GM19035 (cell line): ENCODE measurements around the gene SUV39H1.

Experiments
- ATAC-seq: cut with Tn5 transposase; IDR thresholded peaks from one replicate; pipeline ENCODE4 v1.9.1; 2021; ENCODE audit not compliant: unreplicated experiment

Gene SUV39H1

DNA sequence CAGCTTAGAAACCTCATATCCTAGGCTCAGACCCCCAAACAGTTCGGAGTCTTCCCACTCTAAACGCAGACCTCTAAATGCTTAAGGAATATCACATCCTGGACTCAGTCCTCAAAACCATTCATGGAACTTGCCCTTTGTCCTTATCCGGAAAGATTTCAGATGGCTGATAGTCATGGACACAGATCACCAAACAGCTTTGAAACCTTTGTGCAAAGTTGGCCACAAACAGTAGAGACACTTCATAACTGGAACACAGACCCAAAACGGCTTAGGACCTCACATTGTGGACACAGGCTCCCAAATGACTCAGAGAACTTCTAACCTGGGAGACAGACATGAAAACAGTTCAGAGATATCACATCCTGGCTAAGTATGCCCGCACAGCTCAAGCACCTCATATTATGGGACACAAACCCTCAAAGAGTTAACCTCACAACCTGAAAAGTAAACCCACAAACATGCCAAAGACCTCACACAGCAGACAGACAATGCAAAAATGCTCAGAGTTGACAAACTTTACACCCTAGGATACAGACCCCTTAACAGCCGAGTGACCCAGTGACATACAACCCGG, 15.5 kb downstream of the SUV39H1 start:
- no peak for ATAC-seq

- no peak for ATAC-seq
These were observed 17.3 kb downstream of the SUV39H1 start for GRCh38 chrX:48713847-48714246.

- ATAC-seq = no peak
These were observed 18.0 kb downstream of the SUV39H1 start for GRCh38 chrX:48714573-48714972.

- no peak for ATAC-seq
These were observed 18.5 kb downstream of the SUV39H1 start for GRCh38 chrX:48715072-48715471.

GRCh38 chrX:48715876-48716502, 19.5 kb downstream of the SUV39H1 start:
- no peak for ATAC-seq

GRCh38 chrX:48719958-48720357, 23.4 kb downstream of the SUV39H1 start:
- ATAC-seq = no peak

GRCh38 chrX:48720577-48721250, 24.2 kb downstream of the SUV39H1 start:
- no peak for ATAC-seq

- ATAC-seq = no peak
These were observed 25.4 kb downstream of the SUV39H1 start for GRCh38 chrX:48721916-48722315.

- no peak for ATAC-seq
These were observed 30.1 kb downstream of the SUV39H1 start for GRCh38 chrX:48726596-48726995.

GRCh38 chrX:48728653-48729052, 32.1 kb downstream of the SUV39H1 start:
- ATAC-seq = no peak

GRCh38 chrX:48736303-48736702, 39.8 kb downstream of the SUV39H1 start:
- ATAC-seq = no peak

DNA sequence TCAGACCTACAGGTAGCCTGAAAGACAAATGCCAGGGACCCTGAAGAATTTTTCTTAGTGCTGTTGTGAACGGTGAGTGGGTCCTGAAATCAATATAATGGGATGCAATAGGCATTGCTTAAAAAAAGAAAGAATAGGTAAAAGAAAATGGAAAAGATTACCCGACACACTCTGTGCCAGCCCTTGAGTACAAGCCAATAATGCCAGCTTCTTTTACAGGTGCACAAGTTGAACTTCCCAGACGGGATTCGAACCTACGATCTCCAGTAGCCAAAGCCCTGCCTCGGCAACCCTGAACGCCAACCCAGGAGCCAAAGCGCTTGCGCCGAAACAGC, 40.3 kb downstream of the SUV39H1 start:
- no peak for ATAC-seq

DNA sequence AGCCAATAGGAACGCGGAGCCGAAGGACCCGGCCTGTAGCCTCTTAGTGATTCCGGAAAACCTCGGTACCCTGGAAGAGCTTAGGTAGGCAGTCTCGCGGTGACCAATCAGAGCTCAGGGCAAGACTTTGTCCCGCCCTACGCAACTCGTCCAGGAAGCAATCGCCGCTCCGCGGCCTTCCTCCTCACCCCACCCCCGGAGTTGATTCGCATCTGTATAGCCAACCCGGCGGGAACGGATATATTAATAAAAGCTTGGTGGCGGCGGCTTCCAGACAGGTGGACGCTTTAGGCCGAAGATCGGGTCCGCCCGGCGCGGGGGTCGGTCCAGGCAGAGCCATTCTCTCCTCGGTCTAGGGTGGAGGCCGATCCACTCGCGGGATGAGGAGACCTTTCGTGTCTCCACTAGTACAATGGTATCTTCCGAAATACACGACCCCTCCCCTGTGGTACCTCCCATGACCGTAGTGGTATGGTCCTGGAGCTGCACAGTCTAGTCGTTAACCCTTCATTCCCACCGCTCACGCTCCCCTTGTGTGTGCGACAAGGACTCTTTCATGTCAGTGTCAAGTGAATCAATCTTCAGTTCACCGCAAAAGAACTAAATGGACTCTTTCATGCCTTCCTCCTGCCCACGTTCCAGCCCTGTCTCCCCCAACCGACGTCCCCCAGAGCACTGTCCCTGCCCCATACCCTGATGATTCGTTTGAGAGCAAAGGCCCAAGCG, 40.8 kb downstream of the SUV39H1 start:
- ATAC-seq = peak; percentile 99

GRCh38 chrX:48737940-48738339, 41.4 kb downstream of the SUV39H1 start:
- no peak for ATAC-seq

- no peak for ATAC-seq
These were observed 45.3 kb downstream of the SUV39H1 start for GRCh38 chrX:48741834-48742233.

GRCh38 chrX:48745222-48745621, 48.7 kb downstream of the SUV39H1 start:
- no peak for ATAC-seq

GRCh38 chrX:48747415-48748016, 51.0 kb downstream of the SUV39H1 start:
- no peak for ATAC-seq

DNA sequence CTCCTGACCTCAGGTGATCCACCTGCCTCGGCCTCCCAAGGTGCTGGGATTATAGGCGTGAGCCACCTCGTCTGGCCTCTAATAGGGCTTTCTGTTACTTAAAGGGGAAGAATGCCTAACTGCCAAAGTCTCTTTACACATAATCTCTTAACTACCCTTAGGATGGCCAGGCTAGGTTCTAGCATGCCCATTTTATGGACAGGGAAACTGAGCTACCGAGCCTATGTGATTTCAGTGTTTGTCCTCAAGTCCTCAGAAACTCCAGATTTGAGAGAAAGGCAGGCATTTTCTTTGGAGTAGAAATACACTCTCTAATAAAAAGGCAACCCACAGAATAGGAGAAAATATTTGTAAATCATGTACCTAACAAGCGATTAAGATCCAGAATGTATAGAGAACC, 52.6 kb downstream of the SUV39H1 start:
- no peak for ATAC-seq

DNA sequence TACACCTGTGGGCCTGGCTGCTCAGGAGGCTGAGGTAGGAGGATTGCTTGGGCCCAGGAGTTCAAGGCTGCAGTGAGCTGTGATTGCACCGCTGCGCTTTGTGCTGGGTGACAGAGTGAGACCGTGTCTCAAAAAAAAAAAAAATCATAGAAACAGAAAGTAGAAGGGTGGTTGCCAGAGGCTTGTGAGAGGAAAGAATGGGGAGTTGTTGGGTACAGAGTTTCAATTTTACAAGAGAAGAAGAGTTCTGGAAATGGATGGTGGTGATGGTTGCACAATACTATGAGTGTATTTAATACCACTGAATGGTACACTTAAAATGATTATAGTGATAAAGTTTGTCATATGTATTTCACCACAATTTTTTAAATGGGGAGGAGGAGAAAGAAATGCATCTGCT, 54.8 kb downstream of the SUV39H1 start:
- no peak for ATAC-seq

DNA sequence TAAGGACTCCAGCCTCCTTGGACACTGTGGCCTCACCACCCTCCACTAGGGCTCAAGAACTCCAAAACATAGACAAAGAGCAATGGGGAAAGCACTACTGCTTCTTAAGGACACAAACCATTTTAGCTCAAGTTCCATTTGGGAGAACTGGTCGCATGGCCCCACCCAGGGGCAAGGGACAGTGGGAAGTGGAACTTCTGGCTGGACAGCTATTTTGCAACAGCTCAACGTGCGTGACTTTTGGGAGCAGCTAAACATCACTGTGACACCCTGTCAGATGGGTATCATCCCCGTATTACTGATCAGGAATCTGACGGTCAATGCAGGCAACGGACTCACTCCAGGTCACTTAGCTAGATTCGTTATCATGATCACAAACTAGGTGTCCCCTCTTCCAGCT, 56.0 kb downstream of the SUV39H1 start:
- ATAC-seq = no peak

GRCh38 chrX:48753708-48754228, 57.2 kb downstream of the SUV39H1 start:
- no peak for ATAC-seq
